Urinary bladder (tissue), 4 donors: ENCODE results near the gene SLC28A2. TPM values are rescaled to one million over a fixed set of nuclear protein-coding genes. Genes with fewer than 3 reads are reported as not detected.
"Not testable (repeated sequence)": the region's sequence is repeated elsewhere in the genome, so short reads cannot be mapped to it uniquely, and the experiment has no call there.

Source experiments
- DNase-seq: peaks from one replicate; pipeline ENCODE4 v3.0.0-alpha.2; 2015; ENCODE audit errors: extremely low spot score
- H3K27ac ChIP-seq: one replicate; pipeline ENCODE4 v1.5.1; 2013; ENCODE audit warnings: low read depth, mild to moderate bottlenecking, moderate library complexity
- H3K36me3 ChIP-seq: one replicate; pipeline ENCODE4 v1.6.1; 2013; ENCODE audit warnings: mild to moderate bottlenecking, moderate library complexity; ENCODE audit not compliant: insufficient read depth
- H3K4me1 ChIP-seq: one replicate; pipeline ENCODE4 v1.6.1; 2013; ENCODE audit warnings: mild to moderate bottlenecking, moderate library complexity; ENCODE audit not compliant: insufficient read depth
- H3K4me3 ChIP-seq: one replicate; pipeline ENCODE4 v1.5.1; 2013; ENCODE audit warnings: low read depth, low read length
- WGBS: extraction: QIAGEN DNeasy Blood & Tissue Kit; methylation state at CpG from one replicate; pipeline ENCODE4 v1.1.7; 2013; 5-methylcytosine and 5-hydroxymethylcytosine counted together
- polyA plus RNA-seq: library from polyadenylated mRNA; stranded (reverse); fragments of 200-250 nt; gene quantifications from one replicate; pipeline ENCODE4 v1.2.3, GENCODE V29; 2013
- total RNA-seq: library from RNA; depleted of rRNA; stranded (reverse); fragments of >200 nt; gene quantifications from one replicate; pipeline ENCODE4 v1.2.3, GENCODE V29; 2014
- donor health status: healthy with polysubstance abuse.
- donor health status: healthy.

The SLC28A2 gene
- total and polyA plus RNA-seq, 2 donors, result not detected

DNA sequence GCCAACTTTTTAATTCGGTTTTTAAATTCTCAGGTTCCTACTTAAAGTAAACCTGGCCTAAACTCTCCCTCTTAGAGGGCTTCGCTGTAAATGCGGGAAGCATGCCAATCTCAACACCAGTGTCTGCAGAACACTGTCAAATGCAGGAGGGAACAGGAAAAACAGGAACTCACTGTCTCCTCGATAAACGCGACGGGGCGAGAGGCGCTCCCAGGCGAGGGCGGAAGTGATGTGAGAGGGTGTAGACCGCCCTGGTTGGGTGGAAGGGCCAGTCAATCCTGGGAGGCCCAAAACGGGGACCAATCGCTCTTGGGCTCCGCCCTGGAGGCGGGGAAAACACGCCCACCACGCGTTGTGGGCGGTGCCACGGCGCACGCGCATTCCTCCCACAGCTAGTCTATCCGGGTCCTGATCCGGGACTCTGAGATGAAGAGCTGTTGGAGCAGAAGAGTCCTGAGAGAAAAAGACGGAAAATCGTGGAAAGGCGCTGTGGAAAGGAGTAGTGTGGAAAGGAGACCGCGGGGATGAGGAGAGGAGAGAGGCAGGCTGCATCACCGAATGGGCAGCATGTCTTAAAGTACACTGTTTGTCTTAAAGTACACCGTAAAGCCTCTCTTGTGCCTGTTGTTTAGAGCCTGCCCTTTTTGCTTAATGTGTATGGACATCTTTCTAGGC lies 27.1 kb downstream of the SLC28A2 start:
- no peaks in the 10 kb centered on the region for H3K36me3 ChIP-seq

DNA sequence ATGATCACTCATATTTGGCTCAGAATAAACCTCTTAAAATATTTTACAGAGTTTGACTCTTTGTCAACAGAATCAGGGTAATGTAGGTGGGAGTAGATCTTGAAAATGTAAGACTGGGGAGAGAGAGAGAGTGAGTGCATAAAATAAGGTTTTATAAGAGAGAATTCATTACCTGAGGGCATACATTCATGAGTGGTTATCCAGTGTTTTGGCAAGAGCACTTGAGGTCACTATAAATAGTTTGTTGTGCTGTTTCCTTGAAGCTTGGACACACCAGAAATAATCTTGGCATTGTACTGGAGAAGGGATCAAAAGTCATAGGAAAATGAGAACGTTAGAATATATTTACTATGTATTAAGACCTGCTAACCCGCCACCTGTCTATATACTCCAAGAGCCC lies 33.4 kb downstream of the SLC28A2 start:
- DNase-seq, result no peak
- Histone ChIP-seq H3K36me3 (no peaks in the 10 kb centered on the region), H3K4me3 (no peak overlapping the region), H3K27ac (no peak overlapping the region), H3K4me1 (no peaks in the 10 kb centered on the region)
- WGBS, result 67% methylated on average over 2 of the region's 2 CpGs

More for the DNA sequence above, 27.1 kb downstream of the SLC28A2 start:
- no peaks in the 10 kb centered on the region for H3K4me1 ChIP-seq
- H3K27ac ChIP-seq, result peak overlapping the region; percentile 88
- DNase-seq, result peak; percentile 96
- WGBS, result 3% methylated on average over 33 of the region's 33 CpGs
- peak overlapping the region; percentile 50 for H3K4me3 ChIP-seq

- H3K36me3 ChIP-seq, result no peaks in the 10 kb centered on the region
- no peak for DNase-seq
- WGBS, result 87% methylated on average over 2 of the region's 2 CpGs
Measured at GRCh38 chr15:45287390-45287956, 35.4 kb downstream of the SLC28A2 start.

GRCh38 chr15:45288947-45289346 lies 36.9 kb downstream of the SLC28A2 start:
- H3K4me3 ChIP-seq, result no peak overlapping the region
- H3K4me1 ChIP-seq, result no peaks in the 10 kb centered on the region
- H3K27ac ChIP-seq, result no peak overlapping the region
- DNase-seq, result no peak
- H3K36me3 ChIP-seq, result no peaks in the 10 kb centered on the region
- 73% methylated on average over 6 of the region's 6 CpGs for WGBS

More at GRCh38 chr15:45287390-45287956, 35.4 kb downstream of the SLC28A2 start:
- H3K4me3 ChIP-seq, result no peak overlapping the region
- H3K27ac ChIP-seq, result no peak overlapping the region
- no peaks in the 10 kb centered on the region for H3K4me1 ChIP-seq

- no peak for DNase-seq
- no peaks in the 10 kb centered on the region for H3K36me3 ChIP-seq
- H3K27ac ChIP-seq, result no peak overlapping the region
- WGBS, result 79% methylated on average over 9 of the region's 9 CpGs
- H3K4me3 ChIP-seq, result no peak overlapping the region
- no peaks in the 10 kb centered on the region for H3K4me1 ChIP-seq
Measured at GRCh38 chr15:45291822-45292582, 40.0 kb downstream of the SLC28A2 start.

GRCh38 chr15:45293326-45293725 lies 41.3 kb downstream of the SLC28A2 start:
- not testable (repeated sequence) for DNase-seq, H3K27ac ChIP-seq, H3K36me3 ChIP-seq, H3K4me3 ChIP-seq, H3K4me1 ChIP-seq
- WGBS, result 97% methylated on average over 18 of the region's 27 CpGs

DNA sequence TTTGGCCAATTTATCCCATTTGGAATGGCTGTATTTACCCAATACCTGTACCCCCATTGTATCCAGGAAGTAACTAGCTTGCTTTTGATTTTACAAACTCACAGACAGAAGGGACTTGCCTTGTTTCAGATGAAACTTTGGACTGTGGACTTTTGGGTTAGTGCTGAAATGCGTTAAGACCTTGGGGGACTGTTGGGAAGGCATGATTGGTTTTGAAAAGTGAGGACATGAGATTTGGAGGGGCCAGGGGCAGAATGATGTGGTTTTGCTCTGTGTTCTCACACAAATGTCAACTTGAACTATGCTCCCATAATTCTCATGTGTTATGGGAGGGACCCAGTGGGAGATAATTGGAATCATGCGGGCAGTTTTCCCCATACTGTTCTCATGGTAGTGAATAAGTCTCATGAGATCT lies 46.9 kb downstream of the SLC28A2 start:
- 97% methylated on average over 2 of the region's 2 CpGs for WGBS
- DNase-seq, H3K4me3 ChIP-seq, H3K4me1 ChIP-seq, H3K36me3 ChIP-seq, H3K27ac ChIP-seq: not testable (repeated sequence)

- Histone ChIP-seq H3K4me3 (no peak overlapping the region), H3K36me3 (no peaks in the 10 kb centered on the region), H3K27ac (no peak overlapping the region), H3K4me1 (peaks cover 2% of the 10 kb centered on the region)
- 85% methylated on average over 3 of the region's 3 CpGs for WGBS
- no peak for DNase-seq
Measured at GRCh38 chr15:45304711-45305110, 52.7 kb downstream of the SLC28A2 start.

DNA sequence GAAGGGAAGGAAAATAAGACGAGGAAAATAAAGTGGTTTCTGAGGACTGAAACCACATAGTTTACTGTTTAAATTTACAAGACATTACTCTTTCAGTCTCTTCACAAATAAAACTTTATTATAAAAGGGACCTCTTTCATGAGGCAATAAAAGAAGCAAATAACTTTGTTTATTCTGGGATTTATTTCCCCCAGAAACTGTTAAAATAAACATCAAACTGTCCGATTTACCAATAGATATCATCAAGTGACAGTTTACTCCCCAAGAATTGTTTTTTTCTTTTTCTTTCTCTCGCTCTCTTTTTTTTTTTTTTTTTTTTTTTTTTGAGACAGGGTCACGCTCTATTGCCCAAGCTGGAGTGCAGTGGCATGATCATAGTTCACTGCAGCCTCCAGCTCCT lies 54.1 kb downstream of the SLC28A2 start:
- 43% methylated on average over 4 of the region's 4 CpGs for WGBS
- Histone ChIP-seq H3K27ac (no peak overlapping the region), H3K36me3 (no peaks in the 10 kb centered on the region), H3K4me3 (no peak overlapping the region), H3K4me1 (peaks cover 2% of the 10 kb centered on the region)
- no peak for DNase-seq

- Histone ChIP-seq H3K36me3 (no peaks in the 10 kb centered on the region), H3K27ac (no peak overlapping the region), H3K4me3 (no peak overlapping the region), H3K4me1 (peaks cover 2% of the 10 kb centered on the region)
- peak; percentile 26 for DNase-seq
- 29% methylated on average over 5 of the region's 5 CpGs for WGBS
Measured at GRCh38 chr15:45307230-45307924, 55.3 kb downstream of the SLC28A2 start.

DNA sequence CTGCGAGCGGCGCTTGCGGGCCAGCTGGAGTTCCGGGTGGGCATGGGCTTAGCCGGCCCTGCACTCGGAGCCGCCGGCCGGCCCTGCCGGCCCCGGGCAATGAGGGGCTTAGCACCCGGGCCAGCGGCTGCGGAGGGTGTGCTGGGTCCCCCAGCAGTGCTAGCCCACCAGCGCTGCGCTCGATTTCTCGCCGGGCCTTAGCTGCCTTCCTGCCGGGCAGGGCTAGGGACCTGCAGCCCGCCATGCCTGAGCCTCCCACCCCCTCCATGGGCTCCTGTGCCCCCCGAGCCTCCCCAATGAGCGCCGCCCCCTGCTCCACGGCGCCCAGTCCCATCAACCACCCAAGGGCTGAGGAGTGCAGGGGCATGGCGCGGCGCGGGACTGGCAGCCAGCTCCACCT lies 62.1 kb downstream of the SLC28A2 start:
- 94% methylated on average over 31 of the region's 31 CpGs for WGBS
- H3K27ac ChIP-seq, H3K4me3 ChIP-seq, H3K4me1 ChIP-seq, DNase-seq, H3K36me3 ChIP-seq: not testable (repeated sequence)

- Histone ChIP-seq H3K4me1 (no peaks in the 10 kb centered on the region), H3K27ac (no peak overlapping the region), H3K36me3 (no peaks in the 10 kb centered on the region), H3K4me3 (no peak overlapping the region)
- 67% methylated on average over 13 of the region's 13 CpGs for WGBS
- DNase-seq, result no peak
Measured at GRCh38 chr15:45314960-45315359, 62.9 kb downstream of the SLC28A2 start.

GRCh38 chr15:45319472-45320214 lies 67.6 kb downstream of the SLC28A2 start:
- no peaks in the 10 kb centered on the region for H3K36me3 ChIP-seq
- peak overlapping the region; percentile 29 for H3K27ac ChIP-seq
- WGBS, result 80% methylated on average over 7 of the region's 7 CpGs
- DNase-seq, result no peak
- no peaks in the 10 kb centered on the region for H3K4me1 ChIP-seq
- H3K4me3 ChIP-seq, result no peak overlapping the region
